ENCODE data around the gene NXPH4. TPM values are rescaled to one million over a fixed set of nuclear protein-coding genes. Genes with fewer than 3 reads are reported as not detected.

Gene NXPH4
- total RNA-seq, 1 donor from 2014 or later: 6.6 TPM

DNA sequence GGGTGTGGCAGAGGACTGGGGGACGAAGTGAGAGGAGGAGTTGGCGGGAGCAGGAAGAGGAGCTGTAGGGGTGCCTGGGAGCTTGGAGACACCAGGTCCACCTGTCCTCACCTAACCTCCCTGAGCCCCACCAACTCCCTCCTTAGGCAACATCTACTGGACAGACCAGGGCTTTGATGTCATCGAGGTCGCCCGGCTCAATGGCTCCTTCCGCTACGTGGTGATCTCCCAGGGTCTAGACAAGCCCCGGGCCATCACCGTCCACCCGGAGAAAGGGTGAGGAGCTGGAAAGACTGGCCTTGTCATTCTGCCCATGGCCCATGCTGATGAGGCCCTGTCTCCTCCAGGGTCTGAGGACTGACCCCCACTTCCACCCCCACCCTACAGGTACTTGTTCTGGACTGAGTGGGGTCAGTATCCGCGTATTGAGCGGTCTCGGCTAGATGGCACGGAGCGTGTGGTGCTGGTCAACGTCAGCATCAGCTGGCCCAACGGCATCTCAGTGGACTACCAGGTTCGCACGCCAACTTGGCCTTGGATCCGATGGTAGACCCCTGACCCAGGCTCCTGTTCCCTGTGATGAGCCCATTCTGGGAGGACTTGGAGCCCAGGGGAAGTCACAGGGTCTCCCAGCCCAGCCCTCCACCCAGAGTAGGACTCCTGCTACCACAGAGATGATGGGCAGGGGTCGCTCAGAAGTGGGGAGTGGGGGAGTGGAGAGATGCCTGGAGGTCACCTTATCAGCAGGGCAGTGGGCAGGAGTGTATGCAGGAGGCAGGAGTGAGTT is 32.5 kb upstream of the NXPH4 start:
- no peak for DNase-seq

DNA sequence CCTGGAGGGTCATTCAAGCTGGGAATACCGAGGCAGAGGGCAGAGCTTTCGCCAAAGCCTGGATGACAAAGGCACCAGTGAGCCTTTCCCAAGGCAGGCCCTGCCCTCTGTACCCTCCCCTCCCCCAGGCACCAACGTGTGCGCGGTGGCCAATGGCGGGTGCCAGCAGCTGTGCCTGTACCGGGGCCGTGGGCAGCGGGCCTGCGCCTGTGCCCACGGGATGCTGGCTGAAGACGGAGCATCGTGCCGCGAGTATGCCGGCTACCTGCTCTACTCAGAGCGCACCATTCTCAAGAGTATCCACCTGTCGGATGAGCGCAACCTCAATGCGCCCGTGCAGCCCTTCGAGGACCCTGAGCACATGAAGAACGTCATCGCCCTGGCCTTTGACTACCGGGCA is 31.2 kb upstream of the NXPH4 start:
- no peak for DNase-seq

DNA sequence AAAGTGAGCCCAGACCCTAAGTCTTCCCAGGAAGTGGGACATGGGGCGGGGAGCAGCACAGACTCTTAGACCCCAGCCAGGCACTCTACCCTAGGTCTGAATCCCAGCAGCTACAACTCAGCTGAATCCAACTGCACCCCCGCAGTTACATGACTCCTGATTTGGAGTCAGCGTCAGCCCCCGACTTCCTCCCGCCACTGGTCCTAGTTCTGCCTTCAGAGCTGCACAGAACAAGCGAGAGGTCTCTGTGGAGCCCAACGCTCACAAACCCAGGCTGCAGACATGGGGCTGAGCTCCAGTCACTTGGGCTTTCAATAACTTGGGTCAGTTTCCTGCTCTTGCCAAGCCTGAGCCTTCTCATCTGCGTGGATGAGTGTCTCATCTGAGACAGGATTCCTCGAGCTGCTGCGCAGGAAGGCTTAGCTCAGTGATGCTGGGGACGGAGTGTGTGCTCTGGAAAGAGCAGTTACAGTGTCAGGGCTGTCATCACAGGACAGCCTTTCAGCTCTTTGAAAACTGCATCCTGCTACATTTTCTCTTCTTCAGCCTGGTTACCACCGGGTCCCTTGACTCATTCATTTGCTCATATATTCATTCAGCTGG is 30.6 kb upstream of the NXPH4 start:
- DNase-seq: no peak

DNA sequence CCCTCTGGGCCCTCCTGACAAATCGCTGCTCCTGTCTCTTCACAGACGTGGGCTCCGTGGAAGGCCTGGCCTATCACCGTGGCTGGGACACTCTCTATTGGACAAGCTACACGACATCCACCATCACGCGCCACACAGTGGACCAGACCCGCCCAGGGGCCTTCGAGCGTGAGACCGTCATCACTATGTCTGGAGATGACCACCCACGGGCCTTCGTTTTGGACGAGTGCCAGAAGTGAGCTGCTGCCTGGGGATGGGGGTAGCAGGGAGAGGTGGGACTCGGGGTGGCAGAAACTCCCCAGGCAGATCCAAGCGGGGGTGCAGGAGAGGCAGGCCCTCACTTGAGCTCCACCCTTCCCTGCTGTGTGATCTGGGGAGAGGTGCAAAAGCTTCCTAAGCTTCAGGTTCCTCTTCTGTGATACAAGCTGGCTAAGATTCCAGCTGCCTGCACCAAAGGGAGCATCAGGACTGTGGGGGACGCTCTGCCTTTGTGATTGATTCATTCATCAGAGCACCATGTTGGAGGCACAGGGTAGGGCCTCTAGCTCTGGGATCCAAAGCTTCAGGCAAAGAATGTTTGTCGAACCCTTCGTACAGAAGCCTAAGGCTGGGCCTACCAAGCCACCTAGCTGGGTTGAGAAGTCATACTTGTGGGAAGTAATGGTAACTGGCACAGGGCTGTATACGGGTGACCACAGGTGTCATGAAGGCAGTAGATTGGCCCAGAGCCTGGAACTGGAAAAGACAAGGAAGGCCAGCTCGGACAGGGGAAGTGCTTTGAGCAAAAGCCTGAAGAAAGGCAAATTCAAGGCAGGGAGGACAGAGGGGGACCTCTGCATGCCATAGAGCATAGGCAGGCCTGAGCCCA is 29.1 kb upstream of the NXPH4 start:
- no peak for DNase-seq

DNA sequence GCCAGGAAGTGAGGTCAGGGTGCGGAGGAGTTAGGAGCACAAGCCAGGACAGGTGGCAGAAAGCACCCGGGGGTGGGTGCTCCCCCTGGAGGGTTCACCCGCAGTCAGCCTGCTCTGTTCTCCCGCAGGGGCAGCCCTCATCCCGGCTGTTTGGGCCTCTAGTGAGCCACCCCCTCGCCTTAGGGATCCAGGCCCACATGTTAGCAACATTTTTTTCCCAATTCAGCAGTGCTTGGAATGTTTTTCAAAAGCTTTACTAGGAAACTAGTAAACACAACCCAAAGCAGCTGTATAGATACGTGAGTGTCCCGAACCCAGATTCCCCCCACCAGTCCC is 28.5 kb upstream of the NXPH4 start:
- no peak for DNase-seq

DNA sequence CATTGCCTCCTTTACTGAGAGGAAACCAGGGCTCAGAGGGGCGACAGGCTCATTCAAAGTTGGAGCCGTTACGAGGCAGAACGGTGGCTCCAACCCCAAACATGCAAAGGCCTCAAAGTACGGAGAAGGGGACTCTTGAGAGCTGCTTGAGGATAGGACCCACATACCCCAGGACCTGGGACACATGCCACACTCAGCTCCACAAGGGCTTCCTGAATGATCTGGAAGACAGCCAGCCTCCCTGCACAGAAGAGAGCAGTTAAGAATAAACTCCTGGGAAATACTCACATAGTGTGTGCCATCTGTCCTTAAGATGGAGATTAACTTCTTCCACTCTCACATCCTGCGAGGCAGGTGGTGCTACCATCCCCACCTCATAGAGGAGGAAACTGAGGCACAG is 26.6 kb upstream of the NXPH4 start:
- DNase-seq: no peak

DNA sequence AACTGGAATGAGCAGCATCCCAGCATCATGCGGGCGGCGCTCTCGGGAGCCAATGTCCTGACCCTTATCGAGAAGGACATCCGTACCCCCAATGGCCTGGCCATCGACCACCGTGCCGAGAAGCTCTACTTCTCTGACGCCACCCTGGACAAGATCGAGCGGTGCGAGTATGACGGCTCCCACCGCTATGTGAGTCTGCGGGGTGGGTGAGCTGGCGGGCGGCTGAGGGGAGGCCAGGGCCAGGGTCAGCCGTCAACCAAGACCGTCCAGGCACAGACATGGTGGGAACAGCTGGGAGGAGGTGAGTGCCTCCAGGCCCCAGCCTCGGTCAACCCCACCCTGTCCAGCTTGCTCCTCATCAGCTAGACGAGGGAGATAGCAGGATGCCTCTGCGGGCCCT is 25.8 kb upstream of the NXPH4 start:
- no peak for DNase-seq

DNA sequence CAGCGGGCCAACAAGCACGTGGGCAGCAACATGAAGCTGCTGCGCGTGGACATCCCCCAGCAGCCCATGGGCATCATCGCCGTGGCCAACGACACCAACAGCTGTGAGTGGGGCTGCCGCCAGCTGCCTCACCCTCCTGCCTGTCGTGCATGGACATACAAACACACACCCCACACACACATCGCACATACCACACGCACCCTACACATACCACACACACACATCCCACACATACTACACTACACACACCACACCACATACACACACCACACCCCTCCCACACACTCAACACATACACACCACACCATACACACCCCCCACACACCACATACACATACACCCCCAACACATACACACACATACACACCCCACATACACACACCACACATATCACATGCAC is 25.2 kb upstream of the NXPH4 start:
- DNase-seq: no peak

DNA sequence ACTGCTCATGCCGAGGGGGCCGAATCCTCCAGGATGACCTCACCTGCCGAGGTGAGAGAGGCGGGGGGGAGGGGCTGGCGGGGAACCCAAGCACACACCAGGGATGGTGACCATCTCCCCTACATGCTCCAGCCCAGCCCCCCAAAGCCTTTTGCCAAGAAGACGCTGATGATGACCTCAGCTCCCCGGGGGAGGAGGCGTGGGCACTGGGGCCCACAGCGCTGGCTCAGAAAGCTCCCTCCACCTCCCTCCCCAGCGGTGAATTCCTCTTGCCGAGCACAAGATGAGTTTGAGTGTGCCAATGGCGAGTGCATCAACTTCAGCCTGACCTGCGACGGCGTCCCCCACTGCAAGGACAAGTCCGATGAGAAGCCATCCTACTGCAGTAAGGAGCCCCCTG is 23.7 kb upstream of the NXPH4 start:
- no peak for DNase-seq

DNA sequence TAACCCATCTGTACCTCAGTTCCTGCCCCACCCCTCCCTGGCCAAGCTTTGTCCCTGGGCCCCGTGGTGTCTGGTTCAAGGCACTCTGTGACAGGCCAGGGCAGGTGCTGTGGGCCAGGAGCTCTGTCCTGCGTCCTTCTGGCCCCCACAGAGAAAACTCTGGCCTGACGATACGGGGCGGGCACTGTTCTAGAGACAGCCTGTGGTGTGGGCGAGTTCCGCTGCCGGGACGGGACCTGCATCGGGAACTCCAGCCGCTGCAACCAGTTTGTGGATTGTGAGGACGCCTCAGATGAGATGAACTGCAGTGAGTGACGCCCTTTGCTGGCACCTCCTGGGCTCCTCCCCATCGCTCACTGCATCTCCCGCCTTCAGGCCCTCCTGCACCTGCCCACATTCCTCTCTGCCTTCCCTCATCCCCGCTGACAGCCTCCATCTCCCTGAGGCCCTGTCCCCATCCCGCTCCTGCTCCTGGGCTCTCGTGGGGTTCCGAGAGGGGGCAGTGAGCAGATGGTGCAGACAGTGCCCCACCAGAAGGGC is 22.8 kb upstream of the NXPH4 start:
- DNase-seq: no peak

DNA sequence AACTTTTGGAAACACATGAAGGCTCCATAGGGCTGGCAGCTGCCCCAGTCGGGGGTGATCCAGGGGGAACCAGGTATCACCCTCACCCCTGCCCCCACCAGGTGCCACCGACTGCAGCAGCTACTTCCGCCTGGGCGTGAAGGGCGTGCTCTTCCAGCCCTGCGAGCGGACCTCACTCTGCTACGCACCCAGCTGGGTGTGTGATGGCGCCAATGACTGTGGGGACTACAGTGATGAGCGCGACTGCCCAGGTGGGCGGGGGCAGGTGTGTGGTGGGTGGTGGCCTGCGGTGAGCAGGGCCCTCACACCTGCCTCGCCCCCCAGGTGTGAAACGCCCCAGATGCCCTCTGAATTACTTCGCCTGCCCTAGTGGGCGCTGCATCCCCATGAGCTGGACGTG is 22.3 kb upstream of the NXPH4 start:
- no peak for DNase-seq

DNA sequence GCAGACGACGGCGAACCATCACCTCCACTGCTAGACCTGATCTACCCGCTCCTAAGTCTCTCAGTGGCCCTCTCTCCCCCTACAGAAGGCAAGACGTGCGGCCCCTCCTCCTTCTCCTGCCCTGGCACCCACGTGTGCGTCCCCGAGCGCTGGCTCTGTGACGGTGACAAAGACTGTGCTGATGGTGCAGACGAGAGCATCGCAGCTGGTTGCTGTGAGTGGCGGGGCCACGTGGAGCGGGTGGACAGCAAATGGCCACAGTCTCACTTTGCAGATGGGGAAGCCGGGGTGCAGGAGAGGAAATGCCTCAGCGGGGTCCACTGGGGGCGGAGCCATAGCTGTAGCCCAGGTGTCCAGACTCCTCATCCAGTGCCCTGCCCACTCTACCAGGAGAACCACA is 21.4 kb upstream of the NXPH4 start:
- DNase-seq: no peak

DNA sequence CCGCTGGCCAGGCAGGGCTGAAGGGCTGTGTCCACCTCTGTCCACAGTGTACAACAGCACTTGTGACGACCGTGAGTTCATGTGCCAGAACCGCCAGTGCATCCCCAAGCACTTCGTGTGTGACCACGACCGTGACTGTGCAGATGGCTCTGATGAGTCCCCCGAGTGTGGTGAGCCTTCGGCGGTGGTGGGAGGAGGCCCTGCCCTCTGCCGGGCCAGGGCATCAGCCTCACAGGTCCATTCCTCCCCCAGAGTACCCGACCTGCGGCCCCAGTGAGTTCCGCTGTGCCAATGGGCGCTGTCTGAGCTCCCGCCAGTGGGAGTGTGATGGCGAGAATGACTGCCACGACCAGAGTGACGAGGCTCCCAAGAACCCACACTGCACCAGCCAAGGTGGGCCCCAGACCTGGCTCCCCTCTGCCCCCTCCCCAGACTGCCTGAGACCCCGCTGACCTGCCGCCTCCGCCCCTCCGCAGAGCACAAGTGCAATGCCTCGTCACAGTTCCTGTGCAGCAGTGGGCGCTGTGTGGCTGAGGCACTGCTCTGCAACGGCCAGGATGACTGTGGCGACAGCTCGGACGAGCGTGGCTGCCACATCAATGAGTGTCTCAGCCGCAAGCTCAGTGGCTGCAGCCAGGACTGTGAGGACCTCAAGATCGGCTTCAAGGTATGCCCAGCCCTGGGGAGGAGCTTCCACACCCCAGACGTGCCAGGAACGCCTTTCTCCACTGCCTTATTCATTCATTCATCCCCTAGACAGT is 20.8 kb upstream of the NXPH4 start:
- no peak for DNase-seq

DNA sequence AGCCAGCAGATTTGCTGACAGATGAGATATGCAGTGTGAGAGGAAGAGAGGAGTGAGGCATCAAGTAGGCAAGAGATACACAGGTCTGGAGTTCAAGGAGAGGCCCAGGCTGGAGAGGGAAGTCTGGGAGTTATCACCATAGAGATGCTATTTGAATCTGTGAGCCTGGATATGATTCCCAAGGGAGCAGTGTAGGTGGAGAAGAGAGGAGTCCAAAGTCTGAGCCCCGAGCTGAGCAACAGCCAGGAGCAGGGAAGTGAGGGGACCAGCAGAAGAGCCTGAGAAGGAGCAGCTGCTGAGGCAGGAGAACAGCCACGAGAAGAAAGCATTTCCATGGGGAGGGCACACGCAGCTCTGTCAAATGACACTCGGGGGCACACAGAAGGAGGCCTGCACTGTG is 20.2 kb upstream of the NXPH4 start:
- DNase-seq: no peak

DNA sequence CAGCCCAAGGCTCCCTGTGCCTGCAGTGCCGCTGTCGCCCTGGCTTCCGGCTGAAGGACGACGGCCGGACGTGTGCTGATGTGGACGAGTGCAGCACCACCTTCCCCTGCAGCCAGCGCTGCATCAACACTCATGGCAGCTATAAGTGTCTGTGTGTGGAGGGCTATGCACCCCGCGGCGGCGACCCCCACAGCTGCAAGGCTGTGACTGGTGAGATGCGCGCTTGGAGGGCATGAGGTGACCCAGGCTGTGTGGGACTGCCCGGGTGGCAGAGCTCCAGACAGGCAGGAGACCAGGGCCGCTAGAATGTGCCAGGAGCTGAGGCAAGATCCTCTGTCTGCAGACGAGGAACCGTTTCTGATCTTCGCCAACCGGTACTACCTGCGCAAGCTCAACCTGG is 19.6 kb upstream of the NXPH4 start:
- no peak for DNase-seq

DNA sequence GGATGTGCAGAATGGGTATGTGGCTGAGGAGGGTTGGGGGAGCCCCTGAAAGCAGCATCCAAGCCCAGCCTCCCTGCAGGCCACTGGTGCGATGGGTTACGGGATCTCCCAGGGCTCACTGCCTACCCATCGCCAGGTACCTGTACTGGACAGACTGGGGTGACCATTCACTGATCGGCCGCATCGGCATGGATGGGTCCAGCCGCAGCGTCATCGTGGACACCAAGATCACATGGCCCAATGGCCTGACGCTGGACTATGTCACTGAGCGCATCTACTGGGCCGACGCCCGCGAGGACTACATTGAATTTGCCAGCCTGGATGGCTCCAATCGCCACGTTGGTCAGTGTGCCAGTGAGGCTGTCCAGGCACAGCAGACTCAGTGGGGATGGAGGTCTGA is 18.3 kb upstream of the NXPH4 start:
- no peak for DNase-seq

DNA sequence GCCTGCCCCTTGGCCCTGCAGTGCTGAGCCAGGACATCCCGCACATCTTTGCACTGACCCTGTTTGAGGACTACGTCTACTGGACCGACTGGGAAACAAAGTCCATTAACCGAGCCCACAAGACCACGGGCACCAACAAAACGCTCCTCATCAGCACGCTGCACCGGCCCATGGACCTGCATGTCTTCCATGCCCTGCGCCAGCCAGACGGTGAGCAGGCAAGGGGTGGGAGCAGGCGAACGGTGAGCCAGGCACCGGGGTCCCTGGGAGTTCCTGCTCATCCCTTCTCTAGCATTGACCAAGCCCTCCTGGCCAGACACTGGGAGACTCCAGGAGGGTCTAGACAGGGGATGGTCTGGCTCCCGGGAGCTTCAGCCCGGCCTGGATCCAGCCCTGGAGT is 17.4 kb upstream of the NXPH4 start:
- DNase-seq: no peak

DNA sequence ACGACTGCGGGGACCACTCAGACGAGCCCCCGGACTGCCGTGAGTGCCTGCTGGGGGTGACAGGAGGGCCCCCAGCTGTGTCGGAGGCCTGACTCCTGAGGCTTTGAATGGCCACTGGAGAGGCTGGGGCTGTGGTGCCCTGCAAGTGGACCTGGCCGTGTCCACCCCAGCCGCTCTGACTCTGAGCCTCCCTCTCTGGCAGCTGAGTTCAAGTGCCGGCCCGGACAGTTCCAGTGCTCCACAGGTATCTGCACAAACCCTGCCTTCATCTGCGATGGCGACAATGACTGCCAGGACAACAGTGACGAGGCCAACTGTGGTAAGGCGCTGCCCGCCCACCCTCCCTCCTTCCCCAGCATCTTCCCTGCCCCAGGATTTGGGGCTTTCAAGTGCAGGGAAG is 16.1 kb upstream of the NXPH4 start:
- DNase-seq: no peak

DNA sequence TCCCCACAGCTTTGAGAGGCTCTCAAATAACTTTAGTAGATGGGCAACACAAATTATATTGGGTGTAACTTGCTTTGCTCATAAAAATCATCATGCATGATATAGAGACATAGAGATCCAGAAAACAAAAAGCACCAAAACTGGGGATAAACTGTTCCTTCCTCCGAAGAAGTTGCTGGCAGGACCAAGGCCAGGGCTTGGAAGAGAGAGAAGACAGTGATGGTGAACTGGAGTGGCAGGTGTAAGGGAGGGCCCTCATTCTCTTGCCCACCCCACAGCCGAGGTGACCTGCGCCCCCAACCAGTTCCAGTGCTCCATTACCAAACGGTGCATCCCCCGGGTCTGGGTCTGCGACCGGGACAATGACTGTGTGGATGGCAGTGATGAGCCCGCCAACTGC is 15.4 kb upstream of the NXPH4 start:
- no peak for DNase-seq

DNA sequence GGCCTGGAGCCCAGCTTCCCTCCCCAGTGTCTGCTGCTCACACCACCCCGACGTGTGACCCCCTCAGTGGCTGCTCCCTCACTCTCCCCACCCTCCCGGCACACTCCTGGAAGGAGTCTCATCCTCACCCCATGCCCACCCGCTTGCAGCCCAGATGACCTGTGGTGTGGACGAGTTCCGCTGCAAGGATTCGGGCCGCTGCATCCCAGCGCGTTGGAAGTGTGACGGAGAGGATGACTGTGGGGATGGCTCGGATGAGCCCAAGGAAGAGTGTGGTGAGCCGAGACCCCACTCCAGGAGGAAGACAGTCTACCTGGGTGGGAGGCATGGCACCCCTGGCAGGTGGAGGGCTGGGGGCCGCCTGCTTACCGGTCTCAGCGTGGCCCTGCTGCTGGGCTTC is 15.0 kb upstream of the NXPH4 start:
- no peak for DNase-seq

DNA sequence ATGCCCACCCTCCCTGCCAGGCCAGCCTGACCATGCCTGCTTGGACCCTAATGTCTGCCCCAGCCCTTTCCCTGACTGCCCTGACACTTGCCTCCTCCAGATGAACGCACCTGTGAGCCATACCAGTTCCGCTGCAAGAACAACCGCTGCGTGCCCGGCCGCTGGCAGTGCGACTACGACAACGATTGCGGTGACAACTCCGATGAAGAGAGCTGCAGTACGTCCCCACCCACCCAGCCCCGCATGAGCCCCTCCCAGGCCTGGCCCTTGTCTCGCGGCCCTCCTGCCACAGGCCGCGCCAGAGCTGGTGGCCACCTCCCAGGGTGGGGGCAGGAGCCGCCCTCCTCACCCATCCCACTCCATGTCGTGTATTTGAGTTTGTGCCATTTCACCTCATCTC is 14.3 kb upstream of the NXPH4 start:
- no peak for DNase-seq

DNA sequence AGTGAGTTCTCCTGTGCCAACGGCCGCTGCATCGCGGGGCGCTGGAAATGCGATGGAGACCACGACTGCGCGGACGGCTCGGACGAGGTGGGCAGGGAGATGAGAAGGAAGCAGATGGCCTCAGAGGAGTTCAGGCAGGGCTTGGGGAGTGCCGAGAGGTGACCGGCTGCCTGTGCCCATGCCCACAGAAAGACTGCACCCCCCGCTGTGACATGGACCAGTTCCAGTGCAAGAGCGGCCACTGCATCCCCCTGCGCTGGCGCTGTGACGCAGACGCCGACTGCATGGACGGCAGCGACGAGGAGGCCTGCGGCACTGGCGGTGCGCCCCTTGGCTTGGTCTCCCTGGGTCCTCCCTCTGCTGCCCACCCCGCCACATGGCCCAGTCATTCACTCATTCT is 13.4 kb upstream of the NXPH4 start:
- no peak for DNase-seq

DNA sequence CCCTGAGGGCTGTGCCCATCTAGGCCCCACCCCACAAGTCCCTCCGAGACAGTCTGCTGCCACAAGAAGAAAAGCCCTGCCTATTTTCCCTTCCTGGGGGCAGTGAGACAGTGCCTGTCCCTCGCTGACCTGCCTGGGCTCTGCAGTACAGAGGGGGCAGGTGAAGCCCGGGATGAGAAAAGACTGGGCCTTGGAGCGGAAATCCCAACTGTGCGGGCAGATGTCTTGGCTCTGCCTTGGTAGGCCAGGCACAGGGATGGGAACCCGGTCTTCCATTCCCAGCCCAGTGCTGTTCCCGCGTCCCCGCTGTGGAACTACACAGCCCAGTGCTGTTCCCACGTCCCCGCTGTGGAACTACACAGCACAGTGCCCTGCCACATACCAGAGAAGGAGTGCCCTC is 12.8 kb upstream of the NXPH4 start:
- DNase-seq: no peak

Data from skin of body (tissue), 2 donors.